Epidermal melanocyte (primary cell): Measurements from ENCODE around the gene CHKA.

Experiments
- DNase-seq: peaks from one replicate; pipeline ENCODE4 v3.0.0; 2011; ENCODE audit warnings: low spot score; ENCODE audit not compliant: insufficient read length

Gene CHKA

GRCh38 chr11:68047437-68048290 lies 73.5 kb downstream of the CHKA start:
- no peak for DNase-seq

GRCh38 chr11:68044898-68045351 lies 76.3 kb downstream of the CHKA start:
- no peak for DNase-seq

DNA sequence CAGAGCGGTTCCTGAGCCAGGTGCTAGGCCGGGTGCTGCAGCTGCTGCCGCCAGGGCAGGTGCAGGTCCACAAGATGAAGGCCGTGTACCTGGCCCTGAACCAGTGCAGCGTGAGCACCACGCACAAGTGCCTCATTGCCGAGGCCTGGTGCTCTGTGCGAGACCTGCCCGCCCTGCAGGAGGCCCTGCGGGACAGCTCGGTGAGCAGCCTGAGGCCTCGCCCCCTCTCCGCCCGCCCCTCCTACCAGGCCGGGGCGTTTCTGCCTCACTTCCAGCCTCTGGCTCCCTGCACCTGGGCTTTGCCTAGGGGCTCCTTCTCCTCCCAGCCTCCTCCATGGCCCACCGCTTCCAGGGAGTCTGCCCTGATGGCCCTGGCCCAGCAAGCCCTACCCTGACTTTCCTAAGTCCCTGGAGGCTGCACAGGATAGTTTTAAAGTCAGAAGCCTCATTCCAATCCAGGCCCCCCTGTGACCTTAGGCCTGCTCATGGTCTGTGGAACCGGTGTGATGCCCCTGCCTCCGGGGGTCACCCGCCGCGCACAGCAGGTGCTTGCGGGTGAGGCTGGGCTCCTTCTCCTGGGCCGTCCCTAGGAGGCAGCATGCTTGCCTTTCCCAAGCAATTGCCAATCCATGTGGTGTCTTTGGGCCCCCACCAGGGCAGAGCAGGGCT lies 76.9 kb downstream of the CHKA start:
- DNase-seq, result no peak

GRCh38 chr11:68043349-68044144 lies 77.6 kb downstream of the CHKA start:
- peak; percentile 70 for DNase-seq

DNA sequence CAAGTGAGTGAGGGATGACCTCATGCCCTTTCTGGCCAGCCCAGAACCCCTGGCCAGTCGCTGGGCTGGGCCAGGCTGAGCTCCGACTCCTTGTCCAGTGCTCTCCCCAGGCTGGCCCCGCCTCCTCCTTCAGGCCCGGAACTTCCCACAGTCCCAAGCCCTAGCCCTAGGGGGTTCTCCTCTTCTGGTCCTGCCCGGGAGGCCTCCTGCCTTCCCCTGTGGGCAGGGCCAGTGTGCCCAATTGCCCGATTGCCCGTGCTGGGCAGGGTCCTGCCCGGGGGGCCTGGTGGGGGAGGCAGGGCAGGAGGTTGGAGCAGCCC lies 78.2 kb downstream of the CHKA start:
- DNase-seq, result no peak

GRCh38 chr11:68042219-68043028 lies 78.8 kb downstream of the CHKA start:
- no peak for DNase-seq

GRCh38 chr11:68041617-68042218 lies 79.5 kb downstream of the CHKA start:
- no peak for DNase-seq

- DNase-seq, result no peak
Observed at GRCh38 chr11:68040957-68041591, 80.1 kb downstream of the CHKA start.

DNA sequence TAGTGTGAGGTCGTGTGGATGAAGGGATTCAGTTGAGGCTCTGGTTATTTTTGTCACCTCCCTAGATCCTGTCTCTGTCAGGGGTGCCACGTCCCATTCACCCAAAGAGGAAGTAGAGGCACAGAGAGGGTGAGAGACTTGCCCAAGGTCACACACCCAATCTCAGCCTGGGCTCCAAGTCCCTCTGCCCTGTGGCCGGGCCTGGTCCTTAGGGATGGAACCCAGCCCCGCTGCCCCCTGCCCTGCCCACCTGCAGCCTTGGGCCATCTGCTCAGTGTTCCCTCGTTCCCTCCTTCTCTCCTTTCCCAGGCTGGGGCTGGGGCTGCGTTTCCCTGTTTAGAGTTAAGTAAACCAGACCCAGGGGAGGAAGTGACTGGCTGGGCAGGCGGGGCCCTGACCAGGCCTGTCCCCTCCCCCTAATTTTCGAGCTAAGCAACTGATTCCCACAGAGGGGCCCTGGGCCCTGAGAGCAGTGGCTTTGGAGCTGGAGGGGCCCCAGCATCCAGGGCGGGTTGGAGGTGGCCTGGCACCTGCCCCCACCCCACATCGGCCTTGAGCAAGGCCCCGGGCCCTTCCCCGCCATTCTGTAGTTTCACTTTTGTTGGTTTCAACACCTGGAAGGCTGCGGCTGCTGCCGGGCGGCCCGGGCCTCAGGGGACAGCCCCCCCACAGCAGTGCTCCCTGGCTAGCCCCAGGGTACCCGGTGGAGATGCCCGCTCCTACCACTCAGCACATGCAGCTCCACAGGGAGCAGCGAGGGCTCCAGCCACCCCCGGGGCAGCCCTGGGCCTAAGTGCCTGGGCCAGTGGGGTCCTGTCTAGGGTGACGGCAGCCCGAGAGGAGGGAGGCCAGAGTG lies 80.9 kb downstream of the CHKA start:
- DNase-seq, result no peak

DNA sequence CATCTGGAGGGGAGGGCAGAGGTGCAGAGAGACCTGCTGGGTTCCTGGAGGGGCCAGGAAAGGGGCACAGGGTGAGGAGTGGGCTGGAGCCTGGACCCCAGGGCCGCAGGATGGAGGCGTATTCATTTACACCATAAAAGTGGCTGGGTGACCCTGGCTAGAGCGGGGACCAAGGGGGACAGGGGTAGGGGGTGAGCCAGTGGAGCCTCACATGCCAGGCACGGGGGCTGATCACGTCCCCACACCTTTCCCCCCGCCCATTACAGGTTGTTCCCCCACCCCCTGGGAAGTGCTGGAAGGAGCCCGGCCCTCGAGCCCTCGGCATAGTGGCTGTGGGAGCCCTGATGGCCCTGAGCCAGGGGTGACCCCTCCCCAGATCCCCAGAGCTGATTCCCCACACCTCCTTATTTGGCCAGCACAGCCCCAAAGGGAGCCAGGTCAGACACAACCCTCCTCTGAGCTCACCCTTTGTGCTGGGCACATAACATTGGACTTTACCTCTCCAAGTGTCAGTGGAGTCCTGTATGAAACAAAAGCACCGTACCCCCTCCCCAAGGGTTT lies 81.6 kb downstream of the CHKA start:
- no peak for DNase-seq

GRCh38 chr11:68038718-68039525 lies 82.3 kb downstream of the CHKA start, which contains the start of gene TCIRG1:
TSS of gene TCIRG1 (plus strand) at chr11:68039025. CDS start at chr11:68041272, 2,247 bp downstream.
- peak; percentile 99 for DNase-seq

- no peak for DNase-seq
Observed at GRCh38 chr11:68038226-68038717, 82.9 kb downstream of the CHKA start.

- no peak for DNase-seq
Observed at GRCh38 chr11:68037411-68038225, 83.6 kb downstream of the CHKA start.

GRCh38 chr11:68036717-68037239 lies 84.4 kb downstream of the CHKA start:
- no peak for DNase-seq

DNA sequence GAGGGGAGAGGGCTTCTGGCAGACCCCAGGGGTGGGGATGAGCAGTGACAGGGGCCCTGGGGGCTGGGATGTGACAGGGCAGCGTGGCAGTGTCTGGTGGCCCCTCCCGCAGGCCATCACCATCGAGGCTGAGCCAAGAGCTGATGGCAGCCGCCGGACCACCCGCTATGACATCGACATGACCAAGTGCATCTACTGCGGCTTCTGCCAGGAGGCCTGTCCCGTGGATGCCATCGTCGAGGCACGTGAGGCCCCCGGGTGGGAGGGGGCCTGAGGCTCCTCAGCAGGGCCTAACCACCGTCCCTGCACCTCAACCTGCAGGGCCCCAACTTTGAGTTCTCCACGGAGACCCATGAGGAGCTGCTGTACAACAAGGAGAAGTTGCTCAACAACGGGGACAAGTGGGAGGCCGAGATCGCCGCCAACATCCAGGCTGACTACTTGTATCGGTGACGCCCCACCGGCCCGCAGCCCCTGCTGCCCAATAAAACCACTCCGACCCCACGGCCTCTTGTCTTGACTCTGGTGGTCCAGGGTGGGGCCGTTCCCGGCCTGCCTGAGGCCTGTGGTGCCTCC lies 85.0 kb downstream of the CHKA start:
- no peak for DNase-seq

DNA sequence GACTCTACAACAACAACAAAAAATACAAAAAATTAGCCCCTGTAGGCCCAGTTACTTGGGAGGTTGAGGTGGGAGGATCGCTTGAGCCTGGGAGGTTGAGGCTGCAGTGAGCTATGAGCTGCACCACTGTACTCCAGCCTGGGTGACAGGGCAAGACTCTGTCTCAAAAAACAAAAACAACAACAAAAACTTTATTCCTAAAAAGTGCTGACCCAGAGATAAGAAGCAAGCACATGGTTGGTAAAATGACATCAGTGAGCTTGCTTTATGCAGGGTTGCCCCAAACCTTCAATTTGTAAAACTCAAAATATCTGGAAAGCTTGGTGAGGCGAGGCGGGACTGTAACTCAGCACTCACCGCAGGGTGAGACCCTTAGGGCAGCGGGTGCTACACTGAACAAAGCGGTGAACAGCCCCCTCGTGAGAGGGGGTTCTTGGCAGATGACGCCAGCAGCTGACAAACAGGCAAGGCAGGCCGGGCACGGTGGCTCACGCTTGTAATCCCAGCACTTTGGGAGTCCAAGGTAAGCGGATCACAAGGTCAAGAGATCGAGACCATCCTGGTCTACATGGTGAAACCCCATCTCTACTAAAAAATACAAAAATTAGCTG lies 85.8 kb downstream of the CHKA start:
- no peak for DNase-seq
